Esophagus squamous epithelium (tissue), 4 donors: ENCODE measurements around the gene SLC6A7.

Experiments used
- CTCF ChIP-seq, 6 experiments: fragments of 450-650 bp in 4 of 6; fragments of 200-600 bp in 2 of 6; sonication (generic) in 2 of 6; IDR thresholded peaks; one replicate each; pipeline ENCODE4 v1.5.1; 2016 to 2019; ENCODE audit warnings: antibody characterized with exemption in 6 of 6, mild to moderate bottlenecking in 4 of 6, moderate library complexity in 4 of 6
- POLR2A ChIP-seq, 4 donors: fragments of 450-650 bp; IDR thresholded peaks; one replicate each; pipeline ENCODE4 v1.6.1; 2017; ENCODE audit warnings: antibody characterized with exemption in 4 of 4, mild to moderate bottlenecking in 4 of 4, moderate library complexity in 3 of 4

GRCh38 chr5:150245111-150245789, 55.4 kb downstream of the SLC6A7 start:
- TF ChIP-seq CTCF (IDR thresholded peaks at IDR 0.05), result no peak
- no peak for TF ChIP-seq POLR2A (IDR thresholded peaks at IDR 0.05)
